GM12872 (cell line): ENCODE results near the gene IMMP2L.

Source experiments
- CTCF ChIP-seq: IDR thresholded peaks from 3 replicates; pipeline ENCODE4 v1.5.1; 2011; ENCODE audit warnings: low read depth, mild to moderate bottlenecking, low read length, moderate library complexity; ENCODE audit not compliant: insufficient read depth

Gene IMMP2L

DNA sequence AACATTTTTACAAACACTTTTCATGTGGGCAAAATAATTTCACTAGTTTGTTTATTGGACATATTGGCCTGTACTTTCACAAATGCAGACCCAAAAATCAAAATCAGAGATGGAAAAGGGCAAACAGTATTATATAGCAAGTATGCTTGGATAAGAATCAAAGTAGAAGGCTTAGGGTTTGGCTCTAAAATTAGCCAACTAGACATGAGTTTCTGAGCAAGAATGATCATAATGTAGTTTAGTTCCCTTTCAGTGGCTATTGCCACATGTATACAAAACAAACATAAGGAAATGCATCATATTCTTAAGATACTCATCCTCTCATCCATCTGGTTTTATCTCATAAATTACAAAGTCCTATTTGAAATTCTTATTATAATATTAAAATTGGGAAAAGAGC, 132.5 kb downstream of the IMMP2L start:
- no peak for TF ChIP-seq CTCF

DNA sequence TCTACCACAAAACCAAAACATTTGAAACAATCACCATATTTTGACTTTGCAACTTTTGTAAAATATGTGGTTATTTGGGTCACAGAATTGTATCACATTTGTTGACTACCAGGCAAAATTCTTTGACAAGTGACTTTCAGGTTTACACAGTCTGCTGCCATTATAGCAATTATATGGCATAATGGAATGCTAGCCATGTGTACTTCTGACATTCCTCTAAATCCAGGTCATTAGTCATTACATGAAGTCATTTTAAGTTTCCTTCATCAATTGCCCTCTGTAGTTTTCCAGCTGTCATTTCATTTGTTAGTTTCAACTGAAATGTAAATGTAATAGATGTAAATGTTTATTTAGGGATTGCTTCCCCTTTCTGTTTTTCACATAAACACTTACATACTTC, 137.5 kb downstream of the IMMP2L start:
- no peak for TF ChIP-seq CTCF

DNA sequence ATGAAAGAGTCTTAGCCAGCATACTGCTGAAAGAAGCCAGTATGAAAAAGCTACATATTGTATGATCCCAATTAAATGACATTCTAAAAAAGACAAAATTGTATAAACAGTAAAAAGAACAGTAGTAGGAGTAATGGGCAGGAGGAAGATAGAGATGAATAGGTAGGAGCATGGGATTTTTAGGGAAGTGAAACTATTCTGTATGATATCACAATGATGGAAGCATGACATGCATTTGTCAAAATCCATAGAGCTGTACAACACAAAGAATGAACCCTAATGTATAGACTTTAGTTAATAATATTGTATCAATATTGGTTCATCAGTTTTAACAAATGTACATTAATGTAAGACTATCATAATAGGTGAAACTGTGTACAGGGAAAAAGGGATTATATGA, 147.9 kb downstream of the IMMP2L start:
- no peak for TF ChIP-seq CTCF

DNA sequence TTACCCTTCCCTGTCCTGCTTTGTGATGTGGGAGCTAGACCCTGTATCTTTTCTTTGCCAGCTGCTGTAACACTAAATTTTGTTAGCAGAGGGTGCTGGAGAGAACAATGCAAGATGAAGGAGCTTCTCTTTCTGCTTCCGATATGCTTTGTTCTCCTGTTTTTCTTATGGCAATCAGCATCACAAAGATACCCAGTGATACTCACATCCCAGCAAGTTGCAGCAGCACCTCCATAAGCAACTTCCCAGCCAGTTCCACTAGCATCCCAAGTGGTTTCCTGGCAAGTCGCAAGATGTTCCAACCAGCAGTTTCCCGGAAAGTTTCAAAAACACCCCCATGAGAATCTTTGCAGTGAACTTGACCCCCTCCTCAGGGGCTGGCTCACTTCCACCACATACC, 148.6 kb downstream of the IMMP2L start:
- no peak for TF ChIP-seq CTCF

DNA sequence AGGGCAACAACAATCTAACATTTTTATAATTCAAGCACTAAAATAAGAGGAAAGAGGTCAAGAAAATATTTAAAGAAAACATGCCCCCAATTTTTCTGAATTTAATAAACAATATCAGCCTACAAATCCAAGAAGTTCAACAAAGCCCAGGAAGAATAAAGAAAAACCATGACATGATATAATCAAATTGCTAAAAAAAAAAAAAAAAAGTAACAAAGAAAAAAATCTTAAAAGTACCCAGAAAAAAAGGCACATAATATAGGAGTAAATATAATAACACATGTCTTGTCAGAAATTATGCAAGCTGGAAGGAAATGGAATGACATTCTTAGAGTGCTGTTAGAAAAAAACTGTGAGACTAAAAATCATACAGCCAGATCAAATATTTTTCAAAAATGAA, 151.4 kb downstream of the IMMP2L start:
- no peak for TF ChIP-seq CTCF

- TF ChIP-seq CTCF: no peak
Measured at GRCh38 chr7:111409714-111410422, 152.4 kb downstream of the IMMP2L start.

- no peak for TF ChIP-seq CTCF
Measured at GRCh38 chr7:111408724-111409123, 153.6 kb downstream of the IMMP2L start.
